ENCODE measurements around the gene TAPT1. TPM values are rescaled to one million over a fixed set of nuclear protein-coding genes. Genes with fewer than 3 reads are reported as not detected.
"Not testable (repeated sequence)": the region's sequence is repeated elsewhere in the genome, so short reads cannot be mapped to it uniquely, and the experiment has no call there.

Gene TAPT1
- total and polyA plus RNA-seq, 7 donors = 6.0 to 43.8 (median 29.4) TPM

DNA sequence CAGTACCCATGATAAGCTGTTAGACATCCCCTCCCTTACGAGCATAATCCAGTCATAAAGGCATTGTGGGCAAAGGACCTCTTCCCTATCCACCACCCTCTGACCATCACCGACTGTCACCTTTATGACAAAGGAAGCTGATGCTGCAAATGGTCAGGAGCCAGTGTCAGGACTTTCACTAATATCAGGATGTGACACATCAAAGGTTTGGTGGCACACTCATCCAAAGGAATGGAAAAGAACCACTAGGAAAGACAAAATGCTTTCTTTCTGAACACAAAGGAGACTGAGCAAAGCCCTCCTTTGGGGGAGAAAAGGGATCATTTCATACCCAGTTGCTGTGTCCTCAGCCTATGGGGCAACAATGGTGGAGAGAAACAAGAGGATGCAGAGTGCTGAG lies 75.6 kb downstream of the TAPT1 start:
- intact Hi-C loops (cut with DNase I) = no loop called here
- H3K9me3 ChIP-seq = no peaks in the 10 kb centered on the region
- peaks cover 0 to 11% (median 3%) of the 10 kb centered on the region in 4 donors for H3K4me1 ChIP-seq
- no peaks in the 10 kb centered on the region for H3K36me3 ChIP-seq
- DNase-seq = no peak
- H3K27me3 ChIP-seq = no peaks in the 10 kb centered on the region
- no peak overlapping the region for H3K4me3 ChIP-seq
- no peak overlapping the region for H3K27ac ChIP-seq
- 94 to 95% methylated on average over 2 of the region's 2 CpGs for WGBS, 2 donors
- TF ChIP-seq, protein P1, sequence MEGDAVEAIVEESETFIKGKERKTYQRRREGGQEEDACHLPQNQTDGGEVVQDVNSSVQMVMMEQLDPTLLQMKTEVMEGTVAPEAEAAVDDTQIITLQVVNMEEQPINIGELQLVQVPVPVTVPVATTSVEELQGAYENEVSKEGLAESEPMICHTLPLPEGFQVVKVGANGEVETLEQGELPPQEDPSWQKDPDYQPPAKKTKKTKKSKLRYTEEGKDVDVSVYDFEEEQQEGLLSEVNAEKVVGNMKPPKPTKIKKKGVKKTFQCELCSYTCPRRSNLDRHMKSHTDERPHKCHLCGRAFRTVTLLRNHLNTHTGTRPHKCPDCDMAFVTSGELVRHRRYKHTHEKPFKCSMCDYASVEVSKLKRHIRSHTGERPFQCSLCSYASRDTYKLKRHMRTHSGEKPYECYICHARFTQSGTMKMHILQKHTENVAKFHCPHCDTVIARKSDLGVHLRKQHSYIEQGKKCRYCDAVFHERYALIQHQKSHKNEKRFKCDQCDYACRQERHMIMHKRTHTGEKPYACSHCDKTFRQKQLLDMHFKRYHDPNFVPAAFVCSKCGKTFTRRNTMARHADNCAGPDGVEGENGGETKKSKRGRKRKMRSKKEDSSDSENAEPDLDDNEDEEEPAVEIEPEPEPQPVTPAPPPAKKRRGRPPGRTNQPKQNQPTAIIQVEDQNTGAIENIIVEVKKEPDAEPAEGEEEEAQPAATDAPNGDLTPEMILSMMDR (IDR thresholded peaks at IDR 0.05) = no peak
- no peak for TF ChIP-seq EP300 (IDR thresholded peaks at IDR 0.05)

DNA sequence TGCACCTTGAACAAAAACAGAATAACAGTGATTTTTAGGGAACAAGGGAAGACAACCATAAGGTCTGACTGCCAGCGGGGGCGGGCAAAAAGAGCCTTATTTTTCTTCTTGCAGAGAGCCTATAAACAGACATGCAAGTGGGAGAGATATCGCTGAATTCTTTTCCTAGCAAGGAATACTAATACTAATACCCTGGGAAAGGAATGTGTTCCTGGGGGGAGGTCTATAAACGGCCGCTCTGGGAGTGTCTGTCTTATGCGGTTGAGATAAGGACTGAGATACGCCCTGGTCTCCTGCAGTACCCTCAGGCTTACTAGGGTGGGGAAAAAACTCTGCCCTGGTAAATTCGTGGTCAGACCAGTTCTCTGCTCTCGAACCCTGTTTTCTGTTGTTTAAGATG lies 81.4 kb downstream of the TAPT1 start:
- H3K27me3 ChIP-seq; intact Hi-C loops (cut with DNase I); H3K27ac ChIP-seq; H3K4me1 ChIP-seq; H3K4me3 ChIP-seq; H3K36me3 ChIP-seq; H3K9me3 ChIP-seq: not testable (repeated sequence)
- DNase-seq = peak; percentile 29
- 87 to 92% methylated on average over 9 of the region's 9 CpGs for WGBS, 2 donors

DNA sequence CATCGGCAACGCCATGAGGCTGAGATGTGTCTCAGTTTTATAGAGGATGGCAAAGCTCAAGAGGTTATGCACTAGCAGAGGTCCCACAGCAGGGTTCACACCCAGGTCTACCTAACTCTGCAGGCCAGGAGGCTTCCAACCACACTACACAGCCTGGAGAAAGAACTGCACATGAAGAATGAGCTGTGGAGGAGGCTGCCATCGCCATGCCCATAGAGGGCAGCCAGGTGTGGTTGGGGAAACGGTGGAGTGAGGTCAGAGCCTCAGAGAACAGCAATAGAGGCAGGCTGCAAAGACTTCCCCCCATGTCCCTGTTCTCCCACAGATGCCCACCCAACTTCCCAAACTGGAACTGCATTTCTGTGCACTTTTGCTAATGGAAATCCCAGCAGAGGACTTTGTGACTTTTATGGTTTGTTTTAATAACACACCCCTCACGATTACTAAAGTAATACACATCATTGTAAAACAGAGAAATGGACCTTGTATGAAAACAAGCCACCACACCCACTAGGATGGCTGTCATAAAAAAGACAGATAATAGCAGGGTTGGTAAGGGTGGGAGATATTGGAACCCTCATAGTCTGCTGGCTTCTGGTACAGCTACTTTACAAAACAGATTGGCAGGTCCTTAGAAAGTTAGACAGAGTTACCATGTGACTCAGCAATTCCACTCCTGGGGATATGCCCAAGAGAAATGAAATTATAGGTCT lies 83.5 kb downstream of the TAPT1 start:
- intact Hi-C loops (cut with DNase I) = no loop called here
- Histone ChIP-seq H3K4me3 (no peak overlapping the region), H3K4me1 (no peaks in the 10 kb centered on the region), H3K27me3 (no peaks in the 10 kb centered on the region), H3K27ac (no peak overlapping the region), H3K36me3 (no peaks in the 10 kb centered on the region), H3K9me3 (no peaks in the 10 kb centered on the region)
- DNase-seq = no peak
- TF ChIP-seq, protein P1 (IDR thresholded peaks at IDR 0.05) = no peak
- TF ChIP-seq POLR2A (IDR thresholded peaks at IDR 0.05) (no peak), POLR2AphosphoS5 (IDR thresholded peaks at IDR 0.05) (no peak), EP300 (IDR thresholded peaks at IDR 0.05) (no peak)
- WGBS, 2 donors = 15 to 60% methylated on average over 5 of the region's 5 CpGs

DNA sequence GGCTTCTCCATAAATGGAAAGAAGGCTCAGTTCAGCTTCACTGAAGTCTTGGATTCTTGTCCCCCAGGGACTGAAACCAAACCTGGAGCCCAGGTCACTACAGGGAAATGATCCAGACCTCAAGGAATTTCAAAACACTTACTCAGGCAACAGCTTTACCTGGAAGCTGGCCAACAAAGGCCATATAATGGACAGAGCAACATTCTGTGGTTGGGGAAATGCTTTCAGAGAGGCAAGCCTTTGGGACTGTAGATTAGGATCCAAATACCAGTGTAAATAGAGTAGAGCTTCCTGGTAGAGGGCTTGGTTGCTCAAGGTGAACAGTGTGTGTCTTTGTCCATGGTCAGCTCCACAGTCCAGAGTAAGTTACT lies 85.4 kb downstream of the TAPT1 start:
- no peak for TF ChIP-seq POLR2A (IDR thresholded peaks at IDR 0.05)
- TF ChIP-seq, protein P1 (IDR thresholded peaks at IDR 0.05) = no peak
- TF ChIP-seq POLR2AphosphoS5 (IDR thresholded peaks at IDR 0.05) = no peak
- TF ChIP-seq EP300 (IDR thresholded peaks at IDR 0.05) = no peak
- DNase-seq = no peak
- Histone ChIP-seq H3K27ac (no peak overlapping the region), H3K4me3 (no peak overlapping the region), H3K4me1 (no peaks in the 10 kb centered on the region), H3K36me3 (no peaks in the 10 kb centered on the region), H3K27me3 (no peaks in the 10 kb centered on the region), H3K9me3 (no peaks in the 10 kb centered on the region)
- intact Hi-C loops (cut with DNase I) = no loop called here

DNA sequence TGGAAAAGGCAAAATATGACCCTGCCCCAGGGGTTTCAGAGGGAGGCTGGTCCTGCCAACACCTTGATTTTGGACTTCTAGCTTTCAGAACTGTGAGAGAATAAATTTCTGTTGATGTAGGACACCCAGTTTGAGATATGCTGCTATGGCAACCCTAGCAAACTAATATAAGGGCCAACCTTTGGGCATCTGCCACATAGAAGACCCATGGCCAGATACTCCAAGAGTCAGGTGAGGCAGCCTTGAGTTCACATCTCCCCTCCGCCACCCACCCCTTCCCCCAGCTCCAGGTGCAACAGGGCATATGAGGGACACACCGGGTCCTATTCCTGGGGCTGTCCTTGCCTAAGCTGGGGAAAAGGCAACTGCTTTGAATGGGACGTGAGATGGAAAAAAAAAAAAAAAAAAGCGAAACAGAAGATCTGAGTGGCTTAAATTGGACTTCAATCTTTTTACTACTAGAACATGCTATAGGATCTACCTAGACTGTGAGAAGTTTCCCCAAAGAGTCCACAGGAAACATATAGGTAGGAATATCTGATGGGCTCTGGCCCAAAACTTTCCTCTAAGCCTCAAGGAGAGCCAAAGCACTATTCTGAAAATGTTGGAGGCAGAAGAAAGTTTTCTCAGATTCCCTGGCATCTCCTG lies 85.9 kb downstream of the TAPT1 start:
- no peaks in the 10 kb centered on the region for H3K27me3 ChIP-seq
- intact Hi-C loops (cut with DNase I) = no loop called here

More for the DNA sequence above, 85.9 kb downstream of the TAPT1 start:
- H3K27ac ChIP-seq = no peak overlapping the region
- TF ChIP-seq POLR2AphosphoS5 (IDR thresholded peaks at IDR 0.05) = no peak
- TF ChIP-seq, protein P1 (IDR thresholded peaks at IDR 0.05) = no peak
- TF ChIP-seq EP300 (IDR thresholded peaks at IDR 0.05) = no peak
- no peak for TF ChIP-seq POLR2A (IDR thresholded peaks at IDR 0.05)
- no peaks in the 10 kb centered on the region for H3K9me3 ChIP-seq
- WGBS, 2 donors = 34 to 79% methylated on average over 4 of the region's 4 CpGs
- no peak overlapping the region for H3K4me3 ChIP-seq
- no peaks in the 10 kb centered on the region for H3K4me1 ChIP-seq
- DNase-seq = peak; percentile 48
- H3K36me3 ChIP-seq = no peaks in the 10 kb centered on the region

Measured in sigmoid colon (tissue), 7 donors.